ENCODE data around the gene PEX5L.

GRCh38 chr3:180078592-180078991 lies 41.9 kb upstream of the PEX5L start:
- TF ChIP-seq CTCF (conservative IDR thresholded peaks at IDR 0.05) (no peak), EZH2 (IDR thresholded peaks at IDR 0.05; ENCODE audit: low read depth) (no peak)

Measured in PC-9 (cell line).